ENCODE results near the gene ELF1.
"Not testable (repeated sequence)": the region's sequence is repeated elsewhere in the genome, so short reads cannot be mapped to it uniquely, and the experiment has no call there.

ELF1 gene

GRCh38 chr13:40893573-40893972, 125.5 kb downstream of the ELF1 start:
- H3K27me3 ChIP-seq (ENCODE audit: control insufficient read depth, insufficient read depth, low read length); H3K4me3 ChIP-seq (ENCODE audit: low read length); H3K9me3 ChIP-seq (ENCODE audit: control insufficient read depth, low read depth, low read length); H3K9ac ChIP-seq (ENCODE audit: low read length); H3K27ac ChIP-seq (ENCODE audit: low read length); H3K36me3 ChIP-seq (ENCODE audit: control insufficient read depth, low read depth, low read length); H3K4me1 ChIP-seq (ENCODE audit: control insufficient read depth, low read depth, low read length): not testable (repeated sequence)

- no peaks in the 10 kb centered on the region for H3K4me1 ChIP-seq (ENCODE audit: control insufficient read depth, low read depth, low read length)
- no peaks in the 10 kb centered on the region for H3K9me3 ChIP-seq (ENCODE audit: control insufficient read depth, low read depth, low read length)
- no peaks in the 10 kb centered on the region for H3K36me3 ChIP-seq (ENCODE audit: control insufficient read depth, low read depth, low read length)
- H3K27me3 ChIP-seq (ENCODE audit: control insufficient read depth, insufficient read depth, low read length): no peaks in the 10 kb centered on the region
- H3K4me3 ChIP-seq (ENCODE audit: low read length): no peak overlapping the region
- H3K9ac ChIP-seq (ENCODE audit: low read length): no peak overlapping the region
- H3K27ac ChIP-seq (ENCODE audit: low read length): no peak overlapping the region
Measured at GRCh38 chr13:40886017-40886416, 133.1 kb downstream of the ELF1 start.

GRCh38 chr13:40884175-40884574, 134.9 kb downstream of the ELF1 start:
- not testable (repeated sequence) for H3K4me1 ChIP-seq (ENCODE audit: control insufficient read depth, low read depth, low read length); H3K27ac ChIP-seq (ENCODE audit: low read length); H3K9me3 ChIP-seq (ENCODE audit: control insufficient read depth, low read depth, low read length); H3K27me3 ChIP-seq (ENCODE audit: control insufficient read depth, insufficient read depth, low read length); H3K36me3 ChIP-seq (ENCODE audit: control insufficient read depth, low read depth, low read length); H3K4me3 ChIP-seq (ENCODE audit: low read length); H3K9ac ChIP-seq (ENCODE audit: low read length)
